IPS DF 6.9 (cell line): ENCODE results near the gene TBC1D22A.
"Not testable (repeated sequence)": the region's sequence is repeated elsewhere in the genome, so short reads cannot be mapped to it uniquely, and the experiment has no call there.

Experiments used
- DNase-seq: peaks from one replicate; pipeline ENCODE4 v3.0.0-alpha.2; 2013; ENCODE audit warnings: low read depth, low spot score
- H3K27ac ChIP-seq: one replicate; pipeline ENCODE4 v1.5.1; 2013; ENCODE audit warnings: low read length, control low read depth
- H3K27me3 ChIP-seq: 2 replicates; pipeline ENCODE4 v1.6.1; 2013; ENCODE audit warnings: mild to moderate bottlenecking, low read length; ENCODE audit not compliant: control insufficient read depth, insufficient read depth
- H3K36me3 ChIP-seq: 2 replicates; pipeline ENCODE4 v1.6.1; 2013; ENCODE audit warnings: low read length; ENCODE audit not compliant: control insufficient read depth, insufficient read depth
- H3K4me1 ChIP-seq: 2 replicates; pipeline ENCODE4 v1.6.1; 2013; ENCODE audit warnings: low read length; ENCODE audit not compliant: control insufficient read depth, insufficient read depth
- H3K4me3 ChIP-seq: 2 replicates; pipeline ENCODE4 v1.5.1; 2013; ENCODE audit warnings: mild to moderate bottlenecking, low read length
- H3K9me3 ChIP-seq: 2 replicates; pipeline ENCODE4 v1.6.1; 2013; ENCODE audit warnings: low read length, inconsistent platforms; ENCODE audit not compliant: control insufficient read depth, insufficient read depth
- WGBS: extraction: QIAGEN DNeasy Blood & Tissue Kit; methylation state at CpG from one replicate; pipeline ENCODE4 v1.1.7; 2013; ENCODE audit warnings: mixed read lengths, missing lambda C conversion rate; ENCODE audit not compliant: insufficient read length, insufficient coverage; 5-methylcytosine and 5-hydroxymethylcytosine counted together

TBC1D22A gene

GRCh38 chr22:46774980-46775849 lies 12.8 kb downstream of the TBC1D22A start:
- Histone ChIP-seq H3K27me3 (no peaks in the 10 kb centered on the region), H3K9me3 (no peaks in the 10 kb centered on the region), H3K27ac (no peak overlapping the region), H3K36me3 (no peaks in the 10 kb centered on the region), H3K4me1 (peaks cover 6% of the 10 kb centered on the region; the same call in 1 of the 2 replicates), H3K4me3 (no peak overlapping the region)
- DNase-seq = no peak
- WGBS = no CpG with 5 or more reads among the region's 20 CpGs

GRCh38 chr22:46775850-46776826 lies 13.7 kb downstream of the TBC1D22A start:
- peaks cover 6% of the 10 kb centered on the region; the same call in 1 of the 2 replicates for H3K4me1 ChIP-seq
- H3K36me3 ChIP-seq = no peaks in the 10 kb centered on the region
- H3K27ac ChIP-seq = no peak overlapping the region
- H3K4me3 ChIP-seq = no peak overlapping the region
- DNase-seq = no peak
- H3K27me3 ChIP-seq = no peaks in the 10 kb centered on the region
- WGBS = no CpG with 5 or more reads among the region's 22 CpGs
- no peaks in the 10 kb centered on the region for H3K9me3 ChIP-seq

- peaks cover 6% of the 10 kb centered on the region; the same call in 1 of the 2 replicates for H3K4me1 ChIP-seq
- no peaks in the 10 kb centered on the region for H3K27me3 ChIP-seq
- H3K4me3 ChIP-seq = no peak overlapping the region
- no peaks in the 10 kb centered on the region for H3K36me3 ChIP-seq
- H3K27ac ChIP-seq = no peak overlapping the region
- H3K9me3 ChIP-seq = no peaks in the 10 kb centered on the region
- DNase-seq = no peak
- 100% methylated on average over 2 of the region's 18 CpGs for WGBS
Measured at GRCh38 chr22:46776876-46777608, 14.6 kb downstream of the TBC1D22A start.

GRCh38 chr22:46777609-46777970 lies 15.1 kb downstream of the TBC1D22A start:
- Histone ChIP-seq H3K4me3 (no peak overlapping the region), H3K36me3 (no peaks in the 10 kb centered on the region), H3K4me1 (peaks cover 6% of the 10 kb centered on the region; the same call in 1 of the 2 replicates), H3K27me3 (no peaks in the 10 kb centered on the region), H3K27ac (no peak overlapping the region), H3K9me3 (no peaks in the 10 kb centered on the region)
- no CpG with 5 or more reads among the region's 11 CpGs for WGBS
- DNase-seq = no peak

- no peak overlapping the region for H3K27ac ChIP-seq
- no CpG with 5 or more reads among the region's 4 CpGs for WGBS
- no peaks in the 10 kb centered on the region for H3K36me3 ChIP-seq
- H3K9me3 ChIP-seq = no peaks in the 10 kb centered on the region
- no peaks in the 10 kb centered on the region for H3K27me3 ChIP-seq
- H3K4me3 ChIP-seq = no peak overlapping the region
- H3K4me1 ChIP-seq = peaks cover 3% of the 10 kb centered on the region; the same call in 1 of the 2 replicates
- no peak for DNase-seq
Measured at GRCh38 chr22:46779023-46779422, 16.6 kb downstream of the TBC1D22A start.

- no peaks in the 10 kb centered on the region for H3K36me3 ChIP-seq
- no peak overlapping the region for H3K27ac ChIP-seq
- H3K9me3 ChIP-seq = no peaks in the 10 kb centered on the region
- DNase-seq = no peak
- H3K4me3 ChIP-seq = no peak overlapping the region
- no CpG with 5 or more reads among the region's 9 CpGs for WGBS
- peaks cover 3% of the 10 kb centered on the region; the same call in 1 of the 2 replicates for H3K4me1 ChIP-seq
- no peaks in the 10 kb centered on the region for H3K27me3 ChIP-seq
Measured at GRCh38 chr22:46779651-46780050, 17.2 kb downstream of the TBC1D22A start.

- Histone ChIP-seq H3K27ac (no peak overlapping the region), H3K27me3 (no peaks in the 10 kb centered on the region), H3K4me1 (peaks cover 3% of the 10 kb centered on the region; the same call in 1 of the 2 replicates), H3K9me3 (no peaks in the 10 kb centered on the region), H3K36me3 (no peaks in the 10 kb centered on the region), H3K4me3 (no peak overlapping the region)
- no CpG with 5 or more reads among the region's 9 CpGs for WGBS
- no peak for DNase-seq
Measured at GRCh38 chr22:46780453-46780852, 18.0 kb downstream of the TBC1D22A start.

- DNase-seq = no peak
- whole genome bisulfite sequencing = no CpG with 5 or more reads among the region's 9 CpGs
- no peak overlapping the region for H3K27ac ChIP-seq
- H3K27me3 ChIP-seq = no peaks in the 10 kb centered on the region
- peaks cover 2% of the 10 kb centered on the region; the same call in 1 of the 2 replicates for H3K4me1 ChIP-seq
- H3K4me3 ChIP-seq = no peak overlapping the region
- no peaks in the 10 kb centered on the region for H3K36me3 ChIP-seq
- no peaks in the 10 kb centered on the region for H3K9me3 ChIP-seq
Measured at GRCh38 chr22:46781291-46781690, 18.8 kb downstream of the TBC1D22A start.

- H3K4me1 ChIP-seq, H3K27me3 ChIP-seq, H3K36me3 ChIP-seq, H3K27ac ChIP-seq, DNase-seq, H3K9me3 ChIP-seq, H3K4me3 ChIP-seq: not testable (repeated sequence)
- WGBS = no CpG with 5 or more reads among the region's 10 CpGs
Measured at GRCh38 chr22:46782200-46782599, 19.8 kb downstream of the TBC1D22A start.

- no peak for DNase-seq
- no peaks in the 10 kb centered on the region for H3K4me1 ChIP-seq
- no peak overlapping the region for H3K4me3 ChIP-seq
- H3K9me3 ChIP-seq = no peaks in the 10 kb centered on the region
- no peaks in the 10 kb centered on the region for H3K27me3 ChIP-seq
- no CpG with 5 or more reads among the region's 3 CpGs for WGBS
- no peaks in the 10 kb centered on the region for H3K36me3 ChIP-seq
- no peak overlapping the region for H3K27ac ChIP-seq
Measured at GRCh38 chr22:46783721-46784120, 21.3 kb downstream of the TBC1D22A start.
